ENCODE results near the gene CALHM6.

Gene CALHM6

GRCh38 chr6:116461331-116461931 is at the start of gene CALHM6:
Gene CALHM6 (plus strand): TSS chr6:116461375. CDS start chr6:116461930, 555 bp downstream.
- no peak for DNase-seq (ENCODE audit: low spot score)

- DNase-seq (ENCODE audit: low spot score): no peak
These were observed 48.9 kb upstream of the CALHM6 start for GRCh38 chr6:116412270-116412669.

- DNase-seq (ENCODE audit: low spot score): no peak
These were observed 47.8 kb upstream of the CALHM6 start for GRCh38 chr6:116413357-116413756.

GRCh38 chr6:116417661-116418060 is 43.5 kb upstream of the CALHM6 start:
- no peak for DNase-seq (ENCODE audit: low spot score)

- DNase-seq (ENCODE audit: low spot score): no peak
These were observed 41.9 kb upstream of the CALHM6 start for GRCh38 chr6:116419069-116419786.

GRCh38 chr6:116420341-116420740 is 40.8 kb upstream of the CALHM6 start:
- no peak for DNase-seq (ENCODE audit: low spot score)

- no peak for DNase-seq (ENCODE audit: low spot score)
These were observed 38.9 kb upstream of the CALHM6 start for GRCh38 chr6:116422238-116422637.

- no peak for DNase-seq (ENCODE audit: low spot score)
These were observed 37.2 kb upstream of the CALHM6 start for GRCh38 chr6:116424001-116424400.

- DNase-seq (ENCODE audit: low spot score): no peak
These were observed 34.6 kb upstream of the CALHM6 start for GRCh38 chr6:116426551-116426950.

GRCh38 chr6:116429111-116429510 is 32.1 kb upstream of the CALHM6 start:
- no peak for DNase-seq (ENCODE audit: low spot score)

GRCh38 chr6:116430860-116431259 is 30.3 kb upstream of the CALHM6 start:
- no peak for DNase-seq (ENCODE audit: low spot score)

- DNase-seq (ENCODE audit: low spot score): no peak
These were observed 29.1 kb upstream of the CALHM6 start for GRCh38 chr6:116431964-116432595.

GRCh38 chr6:116433206-116433712 is 27.9 kb upstream of the CALHM6 start:
- DNase-seq (ENCODE audit: low spot score): no peak

GRCh38 chr6:116434056-116434725 is 27.0 kb upstream of the CALHM6 start:
- DNase-seq (ENCODE audit: low spot score): no peak

GRCh38 chr6:116436586-116436985 is 24.6 kb upstream of the CALHM6 start:
- no peak for DNase-seq (ENCODE audit: low spot score)

- DNase-seq (ENCODE audit: low spot score): no peak
These were observed 23.5 kb upstream of the CALHM6 start for GRCh38 chr6:116437656-116438055.

- no peak for DNase-seq (ENCODE audit: low spot score)
These were observed 22.4 kb upstream of the CALHM6 start for GRCh38 chr6:116438590-116439448.

GRCh38 chr6:116439522-116440051 is 21.6 kb upstream of the CALHM6 start:
- DNase-seq (ENCODE audit: low spot score): no peak

GRCh38 chr6:116443105-116443504 is 18.1 kb upstream of the CALHM6 start:
- DNase-seq (ENCODE audit: low spot score): no peak

GRCh38 chr6:116444092-116444491 is 17.1 kb upstream of the CALHM6 start:
- DNase-seq (ENCODE audit: low spot score): no peak

GRCh38 chr6:116444575-116444974 is 16.6 kb upstream of the CALHM6 start:
- DNase-seq (ENCODE audit: low spot score): no peak
